HG02798 (cell line): ENCODE results near the gene C16orf95.

Source experiments
- ATAC-seq: cut with Tn5 transposase; IDR thresholded peaks from one replicate; pipeline ENCODE4 v1.9.1; 2021; ENCODE audit warnings: mild to moderate bottlenecking; ENCODE audit not compliant: unreplicated experiment, poor library complexity

The C16orf95 gene

GRCh38 chr16:87295661-87296531, 21.3 kb downstream of the C16orf95 start:
- no peak for ATAC-seq

GRCh38 chr16:87295259-87295658, 21.9 kb downstream of the C16orf95 start:
- no peak for ATAC-seq

- no peak for ATAC-seq
Measured at GRCh38 chr16:87293990-87294389, 23.2 kb downstream of the C16orf95 start.

GRCh38 chr16:87291944-87292343, 25.2 kb downstream of the C16orf95 start:
- no peak for ATAC-seq

GRCh38 chr16:87288753-87289362, 28.3 kb downstream of the C16orf95 start:
- ATAC-seq = no peak

- no peak for ATAC-seq
Measured at GRCh38 chr16:87286839-87287626, 30.2 kb downstream of the C16orf95 start.

- ATAC-seq = no peak
Measured at GRCh38 chr16:87284183-87284582, 33.0 kb downstream of the C16orf95 start.

GRCh38 chr16:87279094-87279658, 38.0 kb downstream of the C16orf95 start:
- ATAC-seq = no peak

- no peak for ATAC-seq
Measured at GRCh38 chr16:87278191-87279093, 38.8 kb downstream of the C16orf95 start.

- ATAC-seq = no peak
Measured at GRCh38 chr16:87276924-87277323, 40.3 kb downstream of the C16orf95 start.

- ATAC-seq = no peak
Measured at GRCh38 chr16:87276091-87276701, 41.0 kb downstream of the C16orf95 start.

GRCh38 chr16:87274794-87275193, 42.4 kb downstream of the C16orf95 start:
- no peak for ATAC-seq

GRCh38 chr16:87273471-87274030, 43.6 kb downstream of the C16orf95 start:
- ATAC-seq = no peak

- no peak for ATAC-seq
Measured at GRCh38 chr16:87271256-87271655, 45.9 kb downstream of the C16orf95 start.

- no peak for ATAC-seq
Measured at GRCh38 chr16:87267566-87267965, 49.6 kb downstream of the C16orf95 start.

- ATAC-seq = no peak
Measured at GRCh38 chr16:87266846-87267245, 50.3 kb downstream of the C16orf95 start.

- ATAC-seq = no peak
Measured at GRCh38 chr16:87265261-87265660, 51.9 kb downstream of the C16orf95 start.

GRCh38 chr16:87264634-87265033, 52.6 kb downstream of the C16orf95 start:
- no peak for ATAC-seq
